Kidney epithelial cell (primary cell): ENCODE results near the gene STARD13. TPM values are rescaled to one million over a fixed set of nuclear protein-coding genes. Genes with fewer than 3 reads are reported as not detected.

Experiments
- DNase-seq: peaks from one replicate; pipeline ENCODE4 v3.0.0-alpha.2; 2010; ENCODE audit warnings: low read depth
- H3K27me3 ChIP-seq: 2 replicates; pipeline ENCODE4 v1.6.0; 2011; ENCODE audit warnings: low read length; ENCODE audit not compliant: control insufficient read depth, insufficient read depth
- H3K36me3 ChIP-seq: 2 replicates; pipeline ENCODE4 v1.5.1; 2011; ENCODE audit warnings: low read length; ENCODE audit not compliant: control insufficient read depth, insufficient read depth
- H3K4me3 ChIP-seq: 2 replicates; pipeline ENCODE4 v1.5.1; 2011; ENCODE audit warnings: low read depth, mild to moderate bottlenecking, control low read depth, low read length
- CTCF ChIP-seq: IDR thresholded peaks from 2 replicates; pipeline ENCODE4 v1.5.1; 2011; ENCODE audit warnings: mild to moderate bottlenecking, moderate library complexity, low read length, control low read depth, inconsistent platforms; ENCODE audit not compliant: insufficient read depth, poor library complexity, severe bottlenecking
- total RNA-seq: library from RNA; depleted of rRNA; stranded (reverse); fragments of >200 nt; gene quantifications from 2 replicates; pipeline ENCODE4 v1.2.3, GENCODE V29; 2015

STARD13 gene
- total RNA-seq, 1 donor from 2014 or later: 10.1 TPM

GRCh38 chr13:33206425-33206824, 79.1 kb downstream of the STARD13 start:
- H3K36me3 ChIP-seq: no peaks in the 10 kb centered on the region
- no peak overlapping the region for H3K4me3 ChIP-seq
- H3K27me3 ChIP-seq: no peaks in the 10 kb centered on the region
- TF ChIP-seq CTCF: no peak
- no peak for DNase-seq

- no peak overlapping the region for H3K4me3 ChIP-seq
- no peak for TF ChIP-seq CTCF
- H3K36me3 ChIP-seq: no peaks in the 10 kb centered on the region
- H3K27me3 ChIP-seq: no peaks in the 10 kb centered on the region
- DNase-seq: no peak
These were observed 79.7 kb downstream of the STARD13 start for GRCh38 chr13:33205804-33206221.

DNA sequence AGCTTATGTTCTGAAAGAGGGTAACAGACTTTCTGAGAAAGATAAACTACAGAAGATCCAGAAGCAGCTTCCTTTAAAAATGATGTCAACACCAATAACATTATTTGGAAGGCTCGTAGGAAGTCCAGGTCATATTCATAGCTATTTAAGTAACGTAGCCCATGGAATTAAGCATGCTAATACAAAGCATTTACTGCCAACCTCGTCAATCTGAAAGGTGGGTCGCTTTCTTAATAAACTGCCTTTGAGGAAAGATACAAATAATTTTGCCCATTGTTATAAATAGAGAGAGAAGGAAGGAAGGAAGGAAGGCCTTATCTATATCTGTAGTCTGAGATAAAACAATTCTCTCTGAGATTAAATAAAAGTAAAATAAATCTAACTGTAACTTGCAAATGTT, 80.3 kb downstream of the STARD13 start:
- no peak overlapping the region for H3K4me3 ChIP-seq
- no peaks in the 10 kb centered on the region for H3K27me3 ChIP-seq
- no peaks in the 10 kb centered on the region for H3K36me3 ChIP-seq
- no peak for TF ChIP-seq CTCF
- DNase-seq: no peak

DNA sequence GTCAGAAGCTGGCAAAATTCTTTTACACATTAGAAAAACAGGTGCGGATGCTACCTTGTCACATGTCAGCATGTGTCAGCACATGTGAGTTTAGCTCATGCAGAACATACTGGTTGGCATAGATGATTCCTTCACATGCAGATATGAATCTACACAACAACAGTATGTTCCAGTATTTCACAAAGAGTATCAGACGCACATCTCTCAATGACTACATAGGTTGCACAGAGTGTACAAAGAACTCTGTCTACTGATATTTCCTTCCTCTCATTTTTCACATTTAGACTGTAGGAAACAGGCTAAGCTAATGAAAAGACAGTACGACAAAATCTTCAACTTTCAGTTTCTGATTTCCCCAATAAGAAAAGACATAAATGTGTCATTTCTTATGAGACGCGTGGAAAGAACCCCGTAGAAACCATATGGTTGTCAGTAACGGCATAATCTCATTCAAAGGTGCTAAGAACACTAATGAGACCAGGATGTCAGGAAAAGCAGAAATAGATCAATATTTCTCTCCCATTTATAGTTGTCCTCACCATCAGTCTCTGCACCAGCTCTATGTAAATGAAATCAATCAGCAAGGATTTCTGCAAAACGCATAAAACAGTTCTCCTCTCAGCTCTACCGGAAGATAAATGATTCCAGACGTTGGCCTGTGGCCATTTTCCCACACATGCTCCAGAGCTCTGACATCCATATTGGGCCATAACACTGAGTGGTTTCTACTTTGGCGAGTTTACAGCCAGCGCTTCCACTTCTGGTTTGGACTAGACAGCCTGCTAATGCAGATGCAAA, 81.2 kb downstream of the STARD13 start:
- no peaks in the 10 kb centered on the region for H3K27me3 ChIP-seq
- no peak overlapping the region for H3K4me3 ChIP-seq
- no peak for DNase-seq
- no peaks in the 10 kb centered on the region for H3K36me3 ChIP-seq
- no peak for TF ChIP-seq CTCF

- no peaks in the 10 kb centered on the region for H3K27me3 ChIP-seq
- DNase-seq: no peak
- no peaks in the 10 kb centered on the region for H3K36me3 ChIP-seq
- H3K4me3 ChIP-seq: no peak overlapping the region
- TF ChIP-seq CTCF: no peak
These were observed 82.8 kb downstream of the STARD13 start for GRCh38 chr13:33202644-33203169.

GRCh38 chr13:33201659-33202058, 83.9 kb downstream of the STARD13 start:
- Histone ChIP-seq H3K4me3 (no peak overlapping the region), H3K36me3 (no peaks in the 10 kb centered on the region), H3K27me3 (no peaks in the 10 kb centered on the region)
- TF ChIP-seq CTCF: no peak
- no peak for DNase-seq
